Lower lobe of right lung (tissue), 2 donors: Measurements from ENCODE around the gene TMEM170B. TPM values are rescaled to one million over a fixed set of nuclear protein-coding genes. Genes with fewer than 3 reads are reported as not detected.
A peak's percentile ranks its signal among the peaks of the same experiment; 100 is the strongest.

ENCODE experiments used
- ATAC-seq, 2 donors: fragments of 200-7000 bp; cut with Tn5 transposase; one replicate each; pipeline ENCODE4 v1.9.1; 2020 to 2022; ENCODE audit warnings: mild to moderate bottlenecking in 2 of 2, moderate library complexity in 2 of 2
- DNase-seq: peaks from one replicate; pipeline ENCODE4 v3.0.0-alpha.2; 2020
- H3K27ac ChIP-seq: fragments of 200-600 bp; one replicate; pipeline ENCODE4 v1.8.0; 2022
- H3K27me3 ChIP-seq: fragments of 200-600 bp; one replicate; pipeline ENCODE4 v1.8.0; 2022; ENCODE audit warnings: low read depth
- H3K36me3 ChIP-seq: fragments of 200-600 bp; one replicate; pipeline ENCODE4 v1.8.0; 2022; ENCODE audit warnings: mild to moderate bottlenecking
- H3K4me1 ChIP-seq: fragments of 200-600 bp; one replicate; pipeline ENCODE4 v1.8.0; 2022
- H3K4me3 ChIP-seq: fragments of 200-600 bp; one replicate; pipeline ENCODE4 v1.8.0; 2022; ENCODE audit warnings: mild to moderate bottlenecking
- H3K9me3 ChIP-seq: fragments of 200-600 bp; one replicate; pipeline ENCODE4 v1.8.0; 2022
- CTCF ChIP-seq: fragments of 200-600 bp; IDR thresholded peaks from one replicate; pipeline ENCODE4 v1.8.0; 2022; ENCODE audit warnings: antibody characterized with exemption, mild to moderate bottlenecking
- intact Hi-C: fragments of 100-400 bp; cut with DNase I; formaldehyde crosslinking; loops from one replicate; pipeline ENCODE4 v1.11.0; 2022
- total RNA-seq: library from RNA; stranded (reverse); fragmentation: NEBNext Ultra II Directional; extraction: Animal tissue kit (Norgen Biotek cat#: 25700); gene quantifications from one replicate; pipeline ENCODE4 v1.2.1, GENCODE V29; 2021
- donor health status: DM: no; HTN: yes; CAD: no; lungs with severe emphysema.

The TMEM170B gene
- total RNA-seq, 1 donor from 2014 or later = 12.4 TPM

GRCh38 chr6:11532097-11532496 lies 5.5 kb upstream of the TMEM170B start:
- no peak for DNase-seq
- Histone ChIP-seq H3K27ac (no peak overlapping the region), H3K4me1 (peaks cover 12% of the 10 kb centered on the region), H3K4me3 (no peak overlapping the region), H3K36me3 (no peaks in the 10 kb centered on the region), H3K27me3 (no peaks in the 10 kb centered on the region), H3K9me3 (no peaks in the 10 kb centered on the region)
- ATAC-seq = no peak
- TF ChIP-seq CTCF = no peak
- intact Hi-C loops = no loop called here

- no peak for ATAC-seq
- Histone ChIP-seq H3K27me3 (no peaks in the 10 kb centered on the region), H3K4me1 (peaks cover 15% of the 10 kb centered on the region), H3K27ac (no peak overlapping the region), H3K36me3 (no peaks in the 10 kb centered on the region), H3K4me3 (no peak overlapping the region), H3K9me3 (no peaks in the 10 kb centered on the region)
- DNase-seq = no peak
- intact Hi-C loops = no loop called here
- TF ChIP-seq CTCF = no peak
Observed at GRCh38 chr6:11534561-11534960, 3.0 kb upstream of the TMEM170B start.

DNA sequence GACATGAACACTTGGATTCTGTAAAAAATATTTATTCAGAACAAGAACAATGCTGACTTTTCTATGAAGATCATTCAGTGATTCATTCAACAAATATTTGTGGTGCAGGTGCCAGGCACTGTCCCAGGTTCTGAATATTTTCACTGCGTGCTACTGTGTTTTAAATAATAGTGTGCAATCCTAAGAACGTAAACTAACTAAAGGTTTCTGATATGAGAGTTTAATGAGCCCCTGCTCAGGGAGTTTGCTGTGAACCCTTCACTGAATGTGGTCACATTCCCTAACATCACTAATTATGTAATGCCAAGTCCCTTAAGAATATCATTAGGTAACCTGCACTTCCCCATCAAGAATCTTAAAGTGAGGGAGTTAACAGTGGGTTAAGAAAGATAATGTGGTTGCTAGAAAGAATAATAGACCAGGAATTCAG lies 1.7 kb upstream of the TMEM170B start:
- H3K4me3 ChIP-seq = no peak overlapping the region
- no peak for ATAC-seq
- H3K27ac ChIP-seq = peak overlapping the region; percentile 86
- H3K27me3 ChIP-seq = no peaks in the 10 kb centered on the region
- H3K9me3 ChIP-seq = no peaks in the 10 kb centered on the region
- H3K36me3 ChIP-seq = no peaks in the 10 kb centered on the region
- DNase-seq = no peak
- peaks cover 15% of the 10 kb centered on the region for H3K4me1 ChIP-seq
- TF ChIP-seq CTCF = no peak
- intact Hi-C loops = no loop called here

GRCh38 chr6:11536795-11537194 lies 754 bp upstream of the TMEM170B start:
- ATAC-seq = no peak
- H3K27ac ChIP-seq = peak overlapping the region; percentile 86
- no peak for TF ChIP-seq CTCF

GRCh38 chr6:11538052-11538818 lies 686 bp downstream of the TMEM170B start:
- Histone ChIP-seq H3K27me3 (no peaks in the 10 kb centered on the region), H3K36me3 (no peaks in the 10 kb centered on the region), H3K27ac (peak overlapping the region; percentile 86), H3K4me3 (peak overlapping the region; percentile 88), H3K4me1 (peaks cover 15% of the 10 kb centered on the region), H3K9me3 (no peaks in the 10 kb centered on the region)
- intact Hi-C loops = no loop called here
- ATAC-seq (peak; percentile 2 to 28), DNase-seq (peak; percentile 64)
- TF ChIP-seq CTCF = no peak

More at GRCh38 chr6:11536795-11537194, 754 bp upstream of the TMEM170B start:
- H3K27me3 ChIP-seq = no peaks in the 10 kb centered on the region
- peaks cover 15% of the 10 kb centered on the region for H3K4me1 ChIP-seq
- H3K9me3 ChIP-seq = no peaks in the 10 kb centered on the region
- intact Hi-C loops = no loop called here
- peak overlapping the region; percentile 88 for H3K4me3 ChIP-seq
- no peaks in the 10 kb centered on the region for H3K36me3 ChIP-seq
- peak; percentile 46 for DNase-seq
